Neural progenitor cell (in vitro differentiated cells): ENCODE results near the gene UROC1. TPM values are rescaled to one million over a fixed set of nuclear protein-coding genes. Genes with fewer than 3 reads are reported as not detected.

ENCODE experiments used
- DNase-seq: peaks from one replicate; pipeline ENCODE4 v3.0.0-alpha.2; 2016; ENCODE audit warnings: low spot score
- H2AFZ ChIP-seq: fragments of 200-600 bp; sonication (generic); replicated peaks from 2 replicates; pipeline ENCODE4 v1.6.1; 2016; ENCODE audit warnings: antibody characterized with exemption
- H3F3A ChIP-seq: fragments of 200-600 bp; sonication (generic); 2 replicates; pipeline ENCODE4 v1.6.1; 2016; ENCODE audit warnings: antibody characterized with exemption, low read depth
- H3K27ac ChIP-seq: fragments of 200-600 bp; sonication (generic); 2 replicates; pipeline ENCODE4 v1.5.1; 2016; ENCODE audit warnings: mild to moderate bottlenecking
- H3K27me3 ChIP-seq: fragments of 200-600 bp; sonication (generic); 2 replicates; pipeline ENCODE4 v1.6.1; 2016; ENCODE audit warnings: mild to moderate bottlenecking, moderate library complexity
- H3K36me3 ChIP-seq: fragments of 200-600 bp; sonication (generic); 2 replicates; pipeline ENCODE4 v1.5.1; 2016
- H3K4me1 ChIP-seq: fragments of 200-600 bp; sonication (generic); 2 replicates; pipeline ENCODE4 v1.6.1; 2016; ENCODE audit warnings: mixed run types
- H3K4me2 ChIP-seq: fragments of 200-600 bp; sonication (generic); 2 replicates; pipeline ENCODE4 v1.6.1; 2016
- H3K4me3 ChIP-seq: fragments of 200-600 bp; sonication (generic); 2 replicates; pipeline ENCODE4 v1.5.1; 2016
- H3K79me2 ChIP-seq: fragments of 200-600 bp; sonication (generic); 2 replicates; pipeline ENCODE4 v1.6.1; 2016; ENCODE audit warnings: low read depth
- H3K9ac ChIP-seq: fragments of 200-600 bp; sonication (generic); 2 replicates; pipeline ENCODE4 v1.6.1; 2016
- H3K9me3 ChIP-seq: fragments of 200-600 bp; sonication (generic); 2 replicates; pipeline ENCODE4 v1.5.1; 2016; ENCODE audit warnings: low read depth
- H4K20me1 ChIP-seq: fragments of 200-600 bp; sonication (generic); 2 replicates; pipeline ENCODE4 v1.6.1; 2016; ENCODE audit warnings: low read depth
- H3K27ac Mint-ChIP-seq: 3 replicates; pipeline ENCODE4 v1.8.0; 2021; ENCODE audit warnings: mixed read lengths
- H3K27me3 Mint-ChIP-seq: 2 replicates; pipeline ENCODE4 v1.8.0; 2022; ENCODE audit warnings: low read depth, mild to moderate bottlenecking, inconsistent platforms, moderate library complexity, mixed read lengths; ENCODE audit not compliant: insufficient read depth
- H3K36me3 Mint-ChIP-seq: 3 replicates; pipeline ENCODE4 v1.8.0; 2021; ENCODE audit warnings: mixed read lengths
- H3K4me1 Mint-ChIP-seq: 3 replicates; pipeline ENCODE4 v1.8.0; 2021; ENCODE audit warnings: mixed read lengths
- H3K4me3 Mint-ChIP-seq: 3 replicates; pipeline ENCODE4 v1.8.0; 2021; ENCODE audit warnings: mild to moderate bottlenecking, moderate library complexity, mixed read lengths
- H3K9me3 Mint-ChIP-seq: 3 replicates; pipeline ENCODE4 v1.8.0; 2020; ENCODE audit warnings: mixed read lengths
- EZH2 ChIP-seq: fragments of 200-600 bp; sonication (generic); IDR thresholded peaks from 2 replicates; pipeline ENCODE4 v1.6.1; 2017; ENCODE audit warnings: antibody characterized with exemption, mild to moderate bottlenecking, moderate library complexity
- EZH2phosphoT487 ChIP-seq: fragments of 200-600 bp; sonication (generic); IDR thresholded peaks from 2 replicates; pipeline ENCODE4 v1.6.1; 2017; ENCODE audit warnings: antibody characterized with exemption
- total RNA-seq: library from RNA; depleted of rRNA; stranded (reverse); fragments of >200 nt; gene quantifications from 2 replicates; pipeline ENCODE4 v1.2.3, GENCODE V29; 2015; ENCODE audit warnings: low replicate concordance
- TF ChIP-seq, protein P1 (sequence below): fragments of 200-600 bp; sonication (generic); IDR thresholded peaks from 2 replicates; pipeline ENCODE4 v1.5.1; 2017; ENCODE audit warnings: antibody characterized with exemption, mild to moderate bottlenecking

UROC1 gene
- total RNA-seq, 1 donor from 2014 or later = not detected

DNA sequence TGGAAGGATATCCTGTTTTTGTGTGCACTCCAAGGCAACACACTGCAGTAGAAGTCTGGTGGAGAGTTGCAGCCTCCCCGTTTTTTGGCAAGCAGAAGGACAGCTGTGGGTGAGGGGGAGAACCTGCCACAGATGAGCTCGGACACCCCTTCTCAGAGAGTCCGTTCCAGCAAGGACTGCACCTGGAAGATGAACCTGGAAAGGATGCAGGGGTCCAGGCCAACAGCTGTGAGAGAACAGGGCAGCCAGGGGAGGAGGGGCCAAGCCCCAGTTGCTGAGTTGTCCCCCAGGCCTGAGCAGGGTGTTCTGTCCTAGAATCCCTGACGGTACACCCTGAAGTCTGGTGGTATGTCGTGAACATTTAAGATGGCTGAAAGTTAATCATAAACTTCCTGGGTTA, 72.1 kb downstream of the UROC1 start:
- Mint-ChIP-seq H3K4me3 (no peak overlapping the region), H3K9me3 (no peaks in the 10 kb centered on the region), H3K36me3 (peaks cover 3% of the 10 kb centered on the region), H3K4me1 (peaks cover 13% of the 10 kb centered on the region), H3K27ac (peak overlapping the region; percentile 50), H3K27me3 (peaks cover 4% of the 10 kb centered on the region)
- Histone ChIP-seq H3K4me2 (no peak overlapping the region), H3K79me2 (no peaks in the 10 kb centered on the region), H3K27me3 (no peaks in the 10 kb centered on the region), H3K9me3 (no peaks in the 10 kb centered on the region), H3K36me3 (no peaks in the 10 kb centered on the region), H2AFZ (no peak overlapping the region), H4K20me1 (peaks cover 3% of the 10 kb centered on the region), H3F3A (no peaks in the 10 kb centered on the region), H3K4me3 (no peak overlapping the region), H3K4me1 (peaks cover 18% of the 10 kb centered on the region), H3K27ac (no peak overlapping the region), H3K9ac (no peak overlapping the region)
- no peak for DNase-seq
- TF ChIP-seq, protein P1, sequence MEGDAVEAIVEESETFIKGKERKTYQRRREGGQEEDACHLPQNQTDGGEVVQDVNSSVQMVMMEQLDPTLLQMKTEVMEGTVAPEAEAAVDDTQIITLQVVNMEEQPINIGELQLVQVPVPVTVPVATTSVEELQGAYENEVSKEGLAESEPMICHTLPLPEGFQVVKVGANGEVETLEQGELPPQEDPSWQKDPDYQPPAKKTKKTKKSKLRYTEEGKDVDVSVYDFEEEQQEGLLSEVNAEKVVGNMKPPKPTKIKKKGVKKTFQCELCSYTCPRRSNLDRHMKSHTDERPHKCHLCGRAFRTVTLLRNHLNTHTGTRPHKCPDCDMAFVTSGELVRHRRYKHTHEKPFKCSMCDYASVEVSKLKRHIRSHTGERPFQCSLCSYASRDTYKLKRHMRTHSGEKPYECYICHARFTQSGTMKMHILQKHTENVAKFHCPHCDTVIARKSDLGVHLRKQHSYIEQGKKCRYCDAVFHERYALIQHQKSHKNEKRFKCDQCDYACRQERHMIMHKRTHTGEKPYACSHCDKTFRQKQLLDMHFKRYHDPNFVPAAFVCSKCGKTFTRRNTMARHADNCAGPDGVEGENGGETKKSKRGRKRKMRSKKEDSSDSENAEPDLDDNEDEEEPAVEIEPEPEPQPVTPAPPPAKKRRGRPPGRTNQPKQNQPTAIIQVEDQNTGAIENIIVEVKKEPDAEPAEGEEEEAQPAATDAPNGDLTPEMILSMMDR = no peak
- TF ChIP-seq EZH2phosphoT487 (no peak), EZH2 (no peak)

DNA sequence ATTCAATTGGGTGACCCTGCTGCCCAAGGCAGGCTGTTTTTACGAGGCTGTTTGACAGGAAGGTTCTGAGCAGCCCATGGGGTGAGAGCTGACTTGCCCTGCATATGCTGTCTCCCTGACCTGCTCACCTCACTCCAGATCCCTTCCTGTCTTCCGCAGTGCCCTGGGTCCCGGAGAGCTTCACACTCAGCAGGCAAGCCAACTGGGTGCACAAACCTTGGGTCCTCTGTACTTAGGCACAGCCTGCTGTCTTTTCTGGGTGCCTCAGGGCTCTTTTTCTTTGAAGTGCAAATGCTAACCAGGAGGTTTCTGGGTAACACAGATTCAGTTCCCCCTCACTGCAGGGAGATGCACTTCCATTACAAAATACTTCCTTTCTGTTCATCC, 74.7 kb downstream of the UROC1 start:
- Histone ChIP-seq H3K27me3 (no peaks in the 10 kb centered on the region), H3K9ac (no peak overlapping the region), H3F3A (no peaks in the 10 kb centered on the region), H3K4me1 (peaks cover 25% of the 10 kb centered on the region), H4K20me1 (peaks cover 1% of the 10 kb centered on the region), H3K79me2 (no peaks in the 10 kb centered on the region), H3K27ac (no peak overlapping the region), H3K4me2 (no peak overlapping the region), H3K36me3 (no peaks in the 10 kb centered on the region), H3K9me3 (no peaks in the 10 kb centered on the region), H3K4me3 (no peak overlapping the region), H2AFZ (no peak overlapping the region)
- peaks cover 21% of the 10 kb centered on the region for H3K4me1 Mint-ChIP-seq
- no peaks in the 10 kb centered on the region for H3K36me3 Mint-ChIP-seq
- H3K9me3 Mint-ChIP-seq = no peaks in the 10 kb centered on the region
- H3K27me3 Mint-ChIP-seq = peaks cover 7% of the 10 kb centered on the region
- peak overlapping the region; percentile 58 for H3K4me3 Mint-ChIP-seq
- no peak for DNase-seq
- TF ChIP-seq EZH2 = no peak
- TF ChIP-seq, protein P1 = no peak
- TF ChIP-seq EZH2phosphoT487 = no peak
- peak overlapping the region; percentile 31 for H3K27ac Mint-ChIP-seq

DNA sequence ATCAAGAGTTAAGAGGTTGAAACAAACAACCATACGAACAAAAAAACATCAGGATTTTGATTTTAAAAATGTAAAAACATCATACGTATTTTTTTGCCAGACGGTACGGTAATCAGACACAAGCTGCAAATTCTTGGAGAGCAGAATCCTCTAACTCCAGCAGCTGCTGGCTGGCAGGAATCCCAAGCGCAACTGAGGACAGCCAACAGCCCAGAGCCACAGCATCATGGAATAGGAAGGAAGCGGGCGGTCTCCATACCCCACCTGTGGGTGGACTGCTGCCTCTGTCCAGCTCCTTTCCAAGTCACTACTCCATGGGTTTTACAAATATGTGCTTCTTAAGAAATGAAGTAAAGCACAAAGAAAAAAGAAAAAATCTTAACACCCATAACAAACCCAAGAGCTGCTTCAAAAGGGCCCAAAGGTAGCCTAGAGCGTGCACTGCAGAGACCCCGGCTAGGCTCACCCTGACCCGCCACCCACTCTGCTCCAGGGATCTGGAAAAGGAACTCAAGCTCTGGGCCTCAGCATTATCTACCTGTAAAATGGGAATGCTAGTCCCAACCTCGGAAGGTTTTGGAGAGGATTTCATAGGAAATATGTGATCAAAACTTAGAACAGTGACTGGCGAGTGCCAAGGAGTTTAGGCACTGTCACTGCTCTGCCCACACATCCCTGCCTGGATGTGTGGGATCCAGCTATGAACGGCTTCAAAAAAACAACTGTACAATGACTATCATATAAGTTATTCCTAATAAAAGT, 75.3 kb downstream of the UROC1 start:
- no peaks in the 10 kb centered on the region for H4K20me1 ChIP-seq
- H3K36me3 Mint-ChIP-seq = peaks cover 4% of the 10 kb centered on the region
- no peaks in the 10 kb centered on the region for H3K9me3 ChIP-seq
- peaks cover 21% of the 10 kb centered on the region for H3K4me1 Mint-ChIP-seq
- H3F3A ChIP-seq = no peaks in the 10 kb centered on the region
- TF ChIP-seq EZH2phosphoT487 (no peak), EZH2 (no peak)
- TF ChIP-seq, protein P1 = no peak
- no peak overlapping the region for H2AFZ ChIP-seq
- no peak overlapping the region for H3K9ac ChIP-seq
- H3K36me3 ChIP-seq = no peaks in the 10 kb centered on the region
- no peak for DNase-seq
- no peak overlapping the region for H3K4me3 Mint-ChIP-seq
- H3K4me2 ChIP-seq = no peak overlapping the region
- no peak overlapping the region for H3K27ac ChIP-seq
- H3K4me3 ChIP-seq = no peak overlapping the region
- no peaks in the 10 kb centered on the region for H3K9me3 Mint-ChIP-seq
- peak overlapping the region; percentile 66 for H3K27ac Mint-ChIP-seq
- H3K4me1 ChIP-seq = peaks cover 25% of the 10 kb centered on the region
- no peaks in the 10 kb centered on the region for H3K79me2 ChIP-seq
- no peaks in the 10 kb centered on the region for H3K27me3 ChIP-seq
- peaks cover 7% of the 10 kb centered on the region for H3K27me3 Mint-ChIP-seq
